ENCODE data around the gene ZNF230. TPM values are rescaled to one million over a fixed set of nuclear protein-coding genes. Genes with fewer than 3 reads are reported as not detected.

ZNF230 gene
- total RNA-seq, 2 donors from 2014 or later = 6.6 to 11.7 TPM

GRCh38 chr19:44061038-44061437 is 58.3 kb downstream of the ZNF230 start:
- Mint-ChIP-seq H3K36me3 (peaks cover 27% of the 10 kb centered on the region), H3K4me3 (no peak overlapping the region), H3K27ac (no peak overlapping the region), H3K9me3 (peaks cover 3% of the 10 kb centered on the region), H3K27me3 (no peaks in the 10 kb centered on the region), H3K4me1 (ENCODE audit: low read depth in 2 of 2) (no peaks in the 10 kb centered on the region)
- ATAC-seq (no peak), DNase-seq (ENCODE audit: low spot score) (no peak)

Other genes with a start within 250 kb of the ZNF230 start
- gene SMG9, start 248.0 kb upstream of the ZNF230 start, total RNA-seq = 100 to 1,000 TPM in 1 of 2 donors, 10 to 100 TPM in 1; 89.4 to 103 TPM
- 100 to 1,000 TPM in 1 of 2 donors, 10 to 100 TPM in 1; 99.4 to 107 TPM for gene KCNN4, start 222.0 kb upstream of the ZNF230 start, total RNA-seq
- under 1 TPM in 1 of 2 donors, not detected in 1; 0.29 TPM for gene LYPD5, start 200.5 kb upstream of the ZNF230 start, total RNA-seq
- 1 to 10 TPM; 7.2 to 8.3 TPM for gene ZNF283, start 175.6 kb upstream of the ZNF230 start, total RNA-seq
- gene ZNF404, start 119.0 kb upstream of the ZNF230 start, total RNA-seq = 1 to 10 TPM in 1 of 2 donors, under 1 TPM in 1; 0.81 to 1.1 TPM
- gene ZNF45, start 67.7 kb upstream of the ZNF230 start, total RNA-seq = 10 to 100 TPM; 15.1 to 15.6 TPM
- gene ZNF221, start 51.7 kb upstream of the ZNF230 start, total RNA-seq = 1 to 10 TPM; 3.7 to 5.1 TPM
- gene ZNF155, start 18.8 kb upstream of the ZNF230 start, total RNA-seq = 1 to 10 TPM; 6.3 to 7.4 TPM
- gene ZNF222, start 22.4 kb downstream of the ZNF230 start, total RNA-seq = 1 to 10 TPM; 2.2 to 4.8 TPM
- gene ZNF223, start 49.1 kb downstream of the ZNF230 start, total RNA-seq = 1 to 10 TPM in 1 of 2 donors, under 1 TPM in 1; 0.67 to 2.5 TPM
- gene ZNF284, start 69.2 kb downstream of the ZNF230 start, total RNA-seq = 1 to 10 TPM; 1.6 to 1.8 TPM
- 10 to 100 TPM; 29.0 to 36.1 TPM for gene ZNF224, start 91.4 kb downstream of the ZNF230 start, total RNA-seq
- 1 to 10 TPM; 4.7 to 5.4 TPM for gene ZNF225, start 110.4 kb downstream of the ZNF230 start, total RNA-seq
- gene ZNF234, start 138.6 kb downstream of the ZNF230 start, total RNA-seq = 1 to 10 TPM; 9.0 TPM
- gene ZNF226, start 162.1 kb downstream of the ZNF230 start, total RNA-seq = 10 to 100 TPM; 10.6 to 11.8 TPM
- gene ZNF227, start 209.6 kb downstream of the ZNF230 start, total RNA-seq = 10 to 100 TPM; 25.9 to 26.0 TPM

Measured in natural killer cell treated with Interleukin-12 subunit alpha and Interleukin-12 subunit beta and Interleukin-15 and Interleukin-18, amount 100 ng/mL, for 72 hours (primary cell).